ENCODE data around the gene EIF4A2. TPM values are rescaled to one million over a fixed set of nuclear protein-coding genes. Genes with fewer than 3 reads are reported as not detected.

Gene EIF4A2
- total and polyA plus RNA-seq, 2 of the 13 experiments (the other 11 are each of a cell fraction or from before 2014, with no cell fraction given): 480 to 596 TPM

- TF ChIP-seq, protein P1, sequence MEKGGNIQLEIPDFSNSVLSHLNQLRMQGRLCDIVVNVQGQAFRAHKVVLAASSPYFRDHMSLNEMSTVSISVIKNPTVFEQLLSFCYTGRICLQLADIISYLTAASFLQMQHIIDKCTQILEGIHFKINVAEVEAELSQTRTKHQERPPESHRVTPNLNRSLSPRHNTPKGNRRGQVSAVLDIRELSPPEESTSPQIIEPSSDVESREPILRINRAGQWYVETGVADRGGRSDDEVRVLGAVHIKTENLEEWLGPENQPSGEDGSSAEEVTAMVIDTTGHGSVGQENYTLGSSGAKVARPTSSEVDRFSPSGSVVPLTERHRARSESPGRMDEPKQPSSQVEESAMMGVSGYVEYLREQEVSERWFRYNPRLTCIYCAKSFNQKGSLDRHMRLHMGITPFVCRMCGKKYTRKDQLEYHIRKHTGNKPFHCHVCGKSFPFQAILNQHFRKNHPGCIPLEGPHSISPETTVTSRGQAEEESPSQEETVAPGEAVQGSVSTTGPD (CRISPR knock-in tag; IDR thresholded peaks at IDR 0.05): no peak
- TF ChIP-seq, protein P2, sequence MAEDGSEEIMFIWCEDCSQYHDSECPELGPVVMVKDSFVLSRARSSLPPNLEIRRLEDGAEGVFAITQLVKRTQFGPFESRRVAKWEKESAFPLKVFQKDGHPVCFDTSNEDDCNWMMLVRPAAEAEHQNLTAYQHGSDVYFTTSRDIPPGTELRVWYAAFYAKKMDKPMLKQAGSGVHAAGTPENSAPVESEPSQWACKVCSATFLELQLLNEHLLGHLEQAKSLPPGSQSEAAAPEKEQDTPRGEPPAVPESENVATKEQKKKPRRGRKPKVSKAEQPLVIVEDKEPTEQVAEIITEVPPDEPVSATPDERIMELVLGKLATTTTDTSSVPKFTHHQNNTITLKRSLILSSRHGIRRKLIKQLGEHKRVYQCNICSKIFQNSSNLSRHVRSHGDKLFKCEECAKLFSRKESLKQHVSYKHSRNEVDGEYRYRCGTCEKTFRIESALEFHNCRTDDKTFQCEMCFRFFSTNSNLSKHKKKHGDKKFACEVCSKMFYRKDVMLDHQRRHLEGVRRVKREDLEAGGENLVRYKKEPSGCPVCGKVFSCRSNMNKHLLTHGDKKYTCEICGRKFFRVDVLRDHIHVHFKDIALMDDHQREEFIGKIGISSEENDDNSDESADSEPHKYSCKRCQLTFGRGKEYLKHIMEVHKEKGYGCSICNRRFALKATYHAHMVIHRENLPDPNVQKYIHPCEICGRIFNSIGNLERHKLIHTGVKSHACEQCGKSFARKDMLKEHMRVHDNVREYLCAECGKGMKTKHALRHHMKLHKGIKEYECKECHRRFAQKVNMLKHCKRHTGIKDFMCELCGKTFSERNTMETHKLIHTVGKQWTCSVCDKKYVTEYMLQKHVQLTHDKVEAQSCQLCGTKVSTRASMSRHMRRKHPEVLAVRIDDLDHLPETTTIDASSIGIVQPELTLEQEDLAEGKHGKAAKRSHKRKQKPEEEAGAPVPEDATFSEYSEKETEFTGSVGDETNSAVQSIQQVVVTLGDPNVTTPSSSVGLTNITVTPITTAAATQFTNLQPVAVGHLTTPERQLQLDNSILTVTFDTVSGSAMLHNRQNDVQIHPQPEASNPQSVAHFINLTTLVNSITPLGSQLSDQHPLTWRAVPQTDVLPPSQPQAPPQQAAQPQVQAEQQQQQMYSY (CRISPR knock-in tag; IDR thresholded peaks at IDR 0.05): no peak
- TF ChIP-seq THAP9 (CRISPR knock-in tag; IDR thresholded peaks at IDR 0.05; ENCODE audit: borderline replicate concordance) (no peak), ZNF749 (CRISPR knock-in tag; IDR thresholded peaks at IDR 0.05; ENCODE audit: borderline replicate concordance) (no peak), TEAD2 (CRISPR knock-in tag; IDR thresholded peaks at IDR 0.05) (no peak), ZFY (CRISPR knock-in tag; IDR thresholded peaks at IDR 0.05) (peak; percentile 26; the same call in 1 of the 2 replicates), ETV6 (CRISPR knock-in tag; conservative IDR thresholded peaks at IDR 0.05) (no peak), ZNF331 (CRISPR knock-in tag; IDR thresholded peaks at IDR 0.05) (peak; percentile 32; the same call in 1 of the 2 replicates), MEIS2 (CRISPR knock-in tag; IDR thresholded peaks at IDR 0.05) (peak; percentile 54; the same call in 1 of the 2 replicates), IRF2 (CRISPR knock-in tag; IDR thresholded peaks at IDR 0.05) (0 out of 2 replicates have a peak, but pooled peaks have one; percentile 52), JARID2 (CRISPR knock-in tag; IDR thresholded peaks at IDR 0.05; ENCODE audit: insufficient replicate concordance) (no peak)
- TF ChIP-seq, protein P3, sequence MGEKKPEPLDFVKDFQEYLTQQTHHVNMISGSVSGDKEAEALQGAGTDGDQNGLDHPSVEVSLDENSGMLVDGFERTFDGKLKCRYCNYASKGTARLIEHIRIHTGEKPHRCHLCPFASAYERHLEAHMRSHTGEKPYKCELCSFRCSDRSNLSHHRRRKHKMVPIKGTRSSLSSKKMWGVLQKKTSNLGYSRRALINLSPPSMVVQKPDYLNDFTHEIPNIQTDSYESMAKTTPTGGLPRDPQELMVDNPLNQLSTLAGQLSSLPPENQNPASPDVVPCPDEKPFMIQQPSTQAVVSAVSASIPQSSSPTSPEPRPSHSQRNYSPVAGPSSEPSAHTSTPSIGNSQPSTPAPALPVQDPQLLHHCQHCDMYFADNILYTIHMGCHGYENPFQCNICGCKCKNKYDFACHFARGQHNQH (CRISPR knock-in tag; IDR thresholded peaks at IDR 0.05): peak; percentile 67
- TF ChIP-seq, protein P4, sequence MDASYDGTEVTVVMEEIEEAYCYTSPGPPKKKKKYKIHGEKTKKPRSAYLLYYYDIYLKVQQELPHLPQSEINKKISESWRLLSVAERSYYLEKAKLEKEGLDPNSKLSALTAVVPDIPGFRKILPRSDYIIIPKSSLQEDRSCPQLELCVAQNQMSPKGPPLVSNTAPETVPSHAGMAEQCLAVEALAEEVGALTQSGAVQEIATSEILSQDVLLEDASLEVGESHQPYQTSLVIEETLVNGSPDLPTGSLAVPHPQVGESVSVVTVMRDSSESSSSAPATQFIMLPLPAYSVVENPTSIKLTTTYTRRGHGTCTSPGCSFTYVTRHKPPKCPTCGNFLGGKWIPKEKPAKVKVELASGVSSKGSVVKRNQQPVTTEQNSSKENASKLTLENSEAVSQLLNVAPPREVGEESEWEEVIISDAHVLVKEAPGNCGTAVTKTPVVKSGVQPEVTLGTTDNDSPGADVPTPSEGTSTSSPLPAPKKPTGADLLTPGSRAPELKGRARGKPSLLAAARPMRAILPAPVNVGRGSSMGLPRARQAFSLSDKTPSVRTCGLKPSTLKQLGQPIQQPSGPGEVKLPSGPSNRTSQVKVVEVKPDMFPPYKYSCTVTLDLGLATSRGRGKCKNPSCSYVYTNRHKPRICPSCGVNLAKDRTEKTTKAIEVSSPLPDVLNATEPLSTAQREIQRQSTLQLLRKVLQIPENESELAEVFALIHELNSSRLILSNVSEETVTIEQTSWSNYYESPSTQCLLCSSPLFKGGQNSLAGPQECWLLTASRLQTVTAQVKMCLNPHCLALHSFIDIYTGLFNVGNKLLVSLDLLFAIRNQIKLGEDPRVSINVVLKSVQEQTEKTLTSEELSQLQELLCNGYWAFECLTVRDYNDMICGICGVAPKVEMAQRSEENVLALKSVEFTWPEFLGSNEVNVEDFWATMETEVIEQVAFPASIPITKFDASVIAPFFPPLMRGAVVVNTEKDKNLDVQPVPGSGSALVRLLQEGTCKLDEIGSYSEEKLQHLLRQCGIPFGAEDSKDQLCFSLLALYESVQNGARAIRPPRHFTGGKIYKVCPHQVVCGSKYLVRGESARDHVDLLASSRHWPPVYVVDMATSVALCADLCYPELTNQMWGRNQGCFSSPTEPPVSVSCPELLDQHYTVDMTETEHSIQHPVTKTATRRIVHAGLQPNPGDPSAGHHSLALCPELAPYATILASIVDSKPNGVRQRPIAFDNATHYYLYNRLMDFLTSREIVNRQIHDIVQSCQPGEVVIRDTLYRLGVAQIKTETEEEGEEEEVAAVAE (CRISPR knock-in tag; IDR thresholded peaks at IDR 0.05; ENCODE audit: borderline replicate concordance): 0 out of 2 replicates have a peak, but pooled peaks have one; percentile 33
- TF ChIP-seq, protein P5, sequence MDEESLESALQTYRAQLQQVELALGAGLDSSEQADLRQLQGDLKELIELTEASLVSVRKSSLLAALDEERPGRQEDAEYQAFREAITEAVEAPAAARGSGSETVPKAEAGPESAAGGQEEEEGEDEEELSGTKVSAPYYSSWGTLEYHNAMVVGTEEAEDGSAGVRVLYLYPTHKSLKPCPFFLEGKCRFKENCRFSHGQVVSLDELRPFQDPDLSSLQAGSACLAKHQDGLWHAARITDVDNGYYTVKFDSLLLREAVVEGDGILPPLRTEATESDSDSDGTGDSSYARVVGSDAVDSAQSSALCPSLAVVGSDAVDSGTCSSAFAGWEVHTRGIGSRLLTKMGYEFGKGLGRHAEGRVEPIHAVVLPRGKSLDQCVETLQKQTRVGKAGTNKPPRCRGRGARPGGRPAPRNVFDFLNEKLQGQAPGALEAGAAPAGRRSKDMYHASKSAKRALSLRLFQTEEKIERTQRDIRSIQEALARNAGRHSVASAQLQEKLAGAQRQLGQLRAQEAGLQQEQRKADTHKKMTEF (CRISPR knock-in tag; IDR thresholded peaks at IDR 0.05): peak; percentile 61
These were observed 37.4 kb upstream of the EIF4A2 start (continued) for GRCh38 chr3:186746008-186746407.
